ENCODE data around the gene KIZ.

KIZ gene

GRCh38 chr20:21125849-21126580 is at the start of gene KIZ:
KIZ (plus strand) TSS chr20:21126082; CDS start chr20:21126116, 34 bp downstream.
- peak; percentile 97 for DNase-seq (ENCODE audit: low spot score)

GRCh38 chr20:21077809-21078345 is 48.0 kb upstream of the KIZ start:
- DNase-seq (ENCODE audit: low spot score), result peak; percentile 80

GRCh38 chr20:21082584-21082983 is 43.3 kb upstream of the KIZ start:
- DNase-seq (ENCODE audit: low spot score), result no peak

- no peak for DNase-seq (ENCODE audit: low spot score)
Observed at GRCh38 chr20:21083825-21084325, 42.0 kb upstream of the KIZ start.

- DNase-seq (ENCODE audit: low spot score), result no peak
Observed at GRCh38 chr20:21087862-21088540, 37.9 kb upstream of the KIZ start.

- peak; percentile 88 for DNase-seq (ENCODE audit: low spot score)
Observed at GRCh38 chr20:21089391-21089790, 36.5 kb upstream of the KIZ start.

- no peak for DNase-seq (ENCODE audit: low spot score)
Observed at GRCh38 chr20:21090111-21090618, 35.7 kb upstream of the KIZ start.

GRCh38 chr20:21090721-21091120 is 35.2 kb upstream of the KIZ start:
- peak; percentile 56 for DNase-seq (ENCODE audit: low spot score)

- no peak for DNase-seq (ENCODE audit: low spot score)
Observed at GRCh38 chr20:21092806-21093205, 33.1 kb upstream of the KIZ start.

- peak; percentile 83 for DNase-seq (ENCODE audit: low spot score)
Observed at GRCh38 chr20:21096321-21097043, 29.4 kb upstream of the KIZ start.

GRCh38 chr20:21099751-21100577 is 25.9 kb upstream of the KIZ start:
- DNase-seq (ENCODE audit: low spot score), result peak; percentile 87

- DNase-seq (ENCODE audit: low spot score), result peak; percentile 92
Observed at GRCh38 chr20:21100578-21101452, 25.1 kb upstream of the KIZ start.

GRCh38 chr20:21101453-21101931 is 24.4 kb upstream of the KIZ start:
- peak; percentile 75 for DNase-seq (ENCODE audit: low spot score)

GRCh38 chr20:21101932-21102575 is 23.8 kb upstream of the KIZ start:
- DNase-seq (ENCODE audit: low spot score), result peak; percentile 71

- peak; percentile 99 for DNase-seq (ENCODE audit: low spot score)
Observed at GRCh38 chr20:21102603-21103311, 23.1 kb upstream of the KIZ start.

- no peak for DNase-seq (ENCODE audit: low spot score)
Observed at GRCh38 chr20:21103582-21104465, 22.1 kb upstream of the KIZ start.

- no peak for DNase-seq (ENCODE audit: low spot score)
Observed at GRCh38 chr20:21104466-21104761, 21.5 kb upstream of the KIZ start.

- no peak for DNase-seq (ENCODE audit: low spot score)
Observed at GRCh38 chr20:21104921-21105320, 21.0 kb upstream of the KIZ start.
